ENCODE data around the gene DAP3.
"Not testable (repeated sequence)": the region's sequence is repeated elsewhere in the genome, so short reads cannot be mapped to it uniquely, and the experiment has no call there.

The DAP3 gene

DNA sequence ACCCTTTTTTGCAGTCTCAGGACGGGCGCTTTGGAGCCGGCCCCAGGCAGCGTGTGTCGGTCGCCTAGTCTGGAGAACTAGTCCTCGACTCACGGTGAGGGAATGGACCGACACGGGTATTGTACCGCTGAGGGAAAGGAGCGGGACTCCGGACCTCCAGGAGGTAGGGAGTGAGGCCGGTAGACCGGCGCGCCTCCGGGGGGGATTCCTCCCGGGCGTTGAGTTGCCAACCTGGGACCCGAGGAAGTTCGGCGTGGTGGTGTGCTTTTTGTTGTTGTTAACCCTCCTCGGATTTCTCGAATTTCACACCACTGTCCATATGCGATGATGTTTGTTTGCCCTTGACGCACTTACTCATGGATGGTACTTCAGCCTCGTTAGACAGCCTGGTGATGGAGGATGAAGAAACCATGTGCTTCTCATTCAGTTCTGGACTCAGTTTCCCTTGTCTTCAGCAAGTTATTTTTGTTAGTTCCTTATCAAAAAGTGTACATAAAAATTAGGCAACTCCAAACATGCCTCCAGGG lies at the start of gene DAP3:
Gene DAP3, plus strand, starts transcription at position 11 of the 527 bp plus-strand sequence. CDS start 20,689 bp downstream, outside the sequence.
- DNase-seq = not testable (repeated sequence)

DNA sequence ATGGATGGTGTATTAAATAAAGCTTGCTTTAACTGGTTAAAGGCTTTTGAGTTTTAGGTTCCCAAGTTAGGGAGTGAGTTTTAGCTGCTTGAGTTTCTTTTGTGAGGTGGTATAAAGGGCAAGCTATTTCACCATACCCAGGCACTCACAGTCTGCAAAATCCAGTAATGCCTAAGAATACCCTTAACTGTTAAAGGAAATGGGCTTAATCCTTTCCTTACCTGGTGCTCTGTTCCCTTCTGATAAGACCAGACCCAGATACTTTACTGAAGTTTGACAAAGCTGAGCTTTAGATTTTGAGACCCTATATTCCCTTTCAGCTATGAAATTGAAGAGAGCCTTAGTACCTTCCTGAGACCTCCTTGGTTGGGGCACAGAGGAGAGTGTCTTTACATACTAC lies 48.5 kb upstream of the DAP3 start:
- no peak for DNase-seq

DNA sequence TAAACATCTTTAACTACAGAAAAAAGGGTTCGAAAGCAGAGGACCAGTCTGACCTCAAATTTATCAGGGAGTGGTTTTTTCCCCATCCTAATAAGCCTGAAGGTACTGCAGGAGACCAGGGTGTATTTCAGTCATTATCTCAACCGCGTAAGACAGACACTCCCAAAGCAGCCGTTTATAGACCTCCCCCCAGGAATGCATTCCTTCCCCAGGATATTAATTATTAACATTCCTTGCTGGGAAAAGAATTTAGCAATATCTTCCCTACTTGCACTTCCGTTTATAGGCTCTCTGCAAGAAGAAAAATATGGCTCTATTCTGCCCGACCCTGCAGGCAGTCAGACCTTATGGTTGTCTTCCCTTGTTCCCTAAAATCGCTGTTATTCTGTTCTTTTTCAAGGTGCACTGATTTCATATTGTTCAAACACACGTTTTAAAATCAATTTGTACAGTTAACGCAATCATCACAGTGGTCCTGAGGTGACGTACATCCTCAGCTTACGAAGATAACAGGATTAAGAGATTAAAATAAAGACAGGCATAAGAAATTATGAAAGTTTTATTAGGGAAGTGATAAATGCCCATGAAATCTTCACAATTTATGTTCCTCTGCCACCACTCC lies 46.2 kb upstream of the DAP3 start:
- DNase-seq = not testable (repeated sequence)

DNA sequence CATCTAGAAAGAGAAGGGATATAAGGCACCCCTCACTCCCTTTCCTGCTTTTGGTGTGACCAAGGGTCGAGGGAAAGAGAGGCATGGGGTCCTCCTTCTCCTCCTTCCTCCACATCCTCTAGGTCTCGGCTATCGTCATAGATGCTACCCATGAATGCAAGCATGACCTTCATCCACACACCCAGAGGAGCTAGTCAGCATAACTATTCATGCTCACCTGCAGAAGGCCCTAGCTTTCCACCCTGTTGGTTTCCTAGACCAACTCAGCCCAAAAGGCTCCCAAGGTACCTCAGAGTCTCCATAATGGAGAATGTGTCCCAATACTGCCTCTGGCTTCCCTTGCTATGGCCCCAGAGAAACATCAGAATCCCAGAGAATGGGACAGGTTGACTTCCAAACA lies 45.7 kb upstream of the DAP3 start:
- no peak for DNase-seq

DNA sequence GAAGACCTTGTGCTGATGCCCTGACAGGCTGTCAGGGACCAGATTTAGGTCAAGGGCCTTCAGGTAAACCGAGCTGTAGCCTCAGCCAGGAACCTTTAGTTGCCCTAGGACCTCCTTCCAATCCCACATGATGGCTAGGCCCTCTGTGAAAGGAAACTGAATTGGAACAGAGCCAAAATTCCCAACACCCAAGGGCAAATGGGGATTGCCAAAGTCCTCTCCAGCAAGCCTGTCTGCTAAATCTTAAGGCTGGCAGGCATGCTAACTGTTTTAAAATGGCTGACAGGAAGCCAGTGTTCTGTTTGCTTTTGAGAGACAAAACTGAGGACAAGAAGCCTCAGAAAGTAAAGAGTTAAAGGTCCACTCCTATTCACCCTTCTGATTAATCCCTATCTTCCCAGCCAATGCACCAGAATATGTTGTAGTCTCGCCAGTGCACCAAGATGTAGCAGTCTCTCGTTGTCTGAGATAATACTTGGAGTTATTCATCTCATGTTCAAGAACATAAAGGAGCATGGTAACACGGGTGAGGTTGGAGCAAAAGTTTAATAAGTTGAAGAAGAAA lies 43.8 kb upstream of the DAP3 start:
- no peak for DNase-seq

DNA sequence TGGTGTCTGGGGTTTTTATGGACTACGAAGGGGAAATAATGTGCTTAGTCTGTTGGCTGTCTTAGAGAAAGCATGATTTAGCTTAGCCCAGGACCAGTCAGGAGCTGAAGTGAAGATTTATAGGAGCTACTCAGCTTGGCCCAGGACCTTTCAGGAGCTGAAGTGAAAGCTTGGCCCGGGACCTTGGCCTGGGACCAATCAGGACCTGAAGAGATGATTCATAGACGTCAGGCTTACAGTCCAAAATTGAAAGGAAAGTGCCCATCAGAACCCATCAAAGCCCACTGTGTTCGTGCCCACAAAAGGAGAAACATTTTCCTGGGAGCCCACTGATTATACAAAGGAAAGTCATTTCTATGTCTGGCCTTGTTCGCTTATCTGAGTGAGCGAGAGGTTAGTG lies 43.2 kb upstream of the DAP3 start:
- no peak for DNase-seq

DNA sequence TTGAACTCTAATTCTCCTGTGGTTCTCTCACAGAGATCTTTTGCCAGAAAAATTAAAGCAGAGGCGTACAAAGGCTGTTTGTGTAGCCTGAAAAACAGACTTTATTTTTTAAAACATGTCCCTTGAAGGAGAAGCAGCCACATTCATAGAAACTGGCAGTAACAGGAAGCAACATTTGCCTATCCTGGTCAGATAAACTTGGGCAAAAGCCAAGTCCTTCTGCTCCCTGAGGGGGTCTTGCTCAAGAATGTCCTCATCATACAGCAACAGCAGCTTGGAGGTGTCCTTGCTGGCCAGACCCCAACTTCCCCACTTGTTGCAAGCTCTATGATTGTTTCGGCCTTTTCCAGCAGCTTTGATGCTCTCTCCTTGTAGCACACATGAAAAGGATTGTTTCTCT lies 42.6 kb upstream of the DAP3 start:
- DNase-seq = no peak

DNA sequence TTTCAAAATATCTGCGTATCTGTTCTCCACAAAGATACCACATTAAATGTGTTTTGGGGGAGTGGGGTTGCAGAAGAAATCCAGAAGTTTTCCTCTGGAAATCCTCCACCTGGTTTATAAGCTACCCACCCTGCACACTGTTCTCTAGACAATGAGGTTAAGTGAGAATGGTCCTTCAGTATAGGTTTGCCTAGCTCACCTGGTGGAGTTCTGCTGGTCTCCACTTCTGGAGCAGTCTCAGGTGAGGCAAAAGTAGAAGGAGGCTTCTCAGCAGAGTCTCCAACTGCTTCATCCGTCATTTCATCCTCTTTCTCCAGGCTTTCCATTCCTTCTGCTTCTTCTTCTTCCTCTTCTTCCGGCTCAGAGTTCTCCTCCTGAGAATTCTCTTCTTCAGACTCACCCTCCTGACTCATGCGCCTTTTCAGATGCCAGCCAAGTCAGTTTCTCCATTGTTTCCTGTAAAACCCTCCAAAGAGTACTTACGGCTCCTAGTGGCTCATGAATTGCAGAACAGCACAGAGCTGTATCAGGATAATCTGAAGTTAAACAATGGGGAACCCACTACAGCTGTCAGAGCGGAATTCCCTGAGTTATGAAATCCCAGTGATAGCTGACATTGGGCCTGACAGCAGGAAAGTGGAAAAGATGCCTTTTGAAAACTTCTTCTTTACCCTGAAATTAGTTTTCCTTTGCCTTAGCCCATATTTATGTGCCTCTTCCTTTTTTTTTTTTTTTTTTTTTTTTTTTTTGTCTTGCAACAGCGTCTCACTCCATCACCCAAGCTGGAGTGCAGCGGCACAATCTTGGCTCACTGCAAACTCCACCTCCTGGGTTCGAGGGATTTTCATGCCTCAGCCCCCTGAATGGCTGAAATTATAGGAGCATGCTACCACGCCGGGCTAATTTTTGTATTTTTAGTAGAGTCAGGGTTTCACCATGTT lies 40.4 kb upstream of the DAP3 start:
- DNase-seq = peak in 1 of 2 donors; percentile 33

DNA sequence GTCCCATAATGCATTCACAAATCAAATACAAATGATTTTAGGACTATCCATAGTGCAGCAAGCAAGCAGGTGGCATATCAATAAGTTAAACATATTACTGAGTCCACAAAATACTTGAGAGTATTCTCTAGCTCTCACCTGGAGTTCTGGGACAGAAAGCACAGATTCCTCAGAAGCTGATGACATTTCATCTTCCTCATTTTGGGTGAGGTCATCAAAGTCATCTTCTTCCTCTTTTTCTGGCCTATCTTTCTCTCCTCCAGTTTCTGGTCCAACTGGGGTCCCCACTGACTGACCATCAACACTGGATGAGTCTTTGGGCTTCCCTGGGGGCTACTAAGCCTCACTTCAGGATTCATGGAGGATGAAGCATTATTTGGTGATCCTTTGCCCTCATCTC lies 39.2 kb upstream of the DAP3 start:
- no peak for DNase-seq

DNA sequence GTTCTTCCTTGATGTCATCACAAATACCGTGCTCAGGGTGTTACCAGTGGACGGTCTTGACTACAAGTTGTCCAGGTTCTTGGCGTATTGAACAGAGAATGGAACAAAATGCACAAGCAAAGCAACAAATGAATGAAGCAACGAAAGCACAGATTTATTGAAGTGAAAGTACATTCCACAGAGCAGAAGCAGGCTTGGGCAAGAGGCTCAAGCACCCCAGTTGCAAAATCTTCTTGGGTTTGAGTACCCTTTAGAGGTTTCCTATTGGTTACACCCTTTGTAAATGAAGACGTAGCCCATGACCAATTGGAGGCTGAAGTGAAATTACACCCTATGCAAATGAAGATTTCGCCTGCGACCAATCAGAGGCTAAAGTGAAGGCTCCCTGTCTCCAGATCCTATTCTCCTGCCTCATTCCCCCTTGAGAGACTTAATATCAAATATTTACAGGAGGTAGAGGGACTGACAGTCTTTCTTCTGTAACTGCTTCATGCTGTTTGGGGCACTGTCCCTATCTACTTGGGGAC lies 38.6 kb upstream of the DAP3 start:
- DNase-seq = no peak

DNA sequence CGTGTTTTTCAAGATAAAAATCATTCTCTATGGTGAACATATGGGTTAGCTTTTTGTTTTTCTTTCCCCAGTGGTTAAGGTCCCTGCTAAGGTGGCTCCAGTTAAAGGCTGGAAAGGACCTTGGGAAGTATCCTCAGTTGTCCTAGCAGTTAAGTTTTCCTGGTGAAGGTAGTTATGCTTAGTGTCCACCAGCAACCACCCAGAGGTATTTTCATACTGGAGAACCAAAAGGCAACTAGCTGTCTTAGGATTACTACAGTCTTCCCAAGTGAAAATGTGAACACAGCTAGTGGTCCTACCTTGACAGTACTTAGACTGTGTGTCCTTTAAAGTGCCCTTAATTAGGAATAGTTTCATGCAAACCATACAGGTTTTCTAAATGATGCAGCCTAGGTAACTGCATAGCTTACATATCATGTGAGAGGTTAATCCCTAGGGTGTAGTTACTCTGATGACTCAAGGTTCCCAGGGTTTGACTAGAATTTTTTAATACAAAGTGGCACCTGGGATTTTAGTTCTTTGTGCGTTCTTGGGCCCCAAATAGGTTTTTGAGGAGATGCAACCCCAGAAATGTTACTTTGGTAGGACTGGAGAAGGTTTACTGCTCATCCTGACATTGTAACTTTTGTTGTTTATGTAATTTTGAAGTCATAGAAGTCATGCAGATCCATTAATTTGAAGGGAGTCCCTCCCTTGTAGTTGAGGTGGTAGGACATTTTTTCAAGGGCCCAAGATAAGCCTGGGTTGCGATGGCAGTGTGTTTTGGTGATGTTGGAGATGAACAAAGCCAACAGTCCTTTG lies 36.8 kb upstream of the DAP3 start:
- DNase-seq = no peak

DNA sequence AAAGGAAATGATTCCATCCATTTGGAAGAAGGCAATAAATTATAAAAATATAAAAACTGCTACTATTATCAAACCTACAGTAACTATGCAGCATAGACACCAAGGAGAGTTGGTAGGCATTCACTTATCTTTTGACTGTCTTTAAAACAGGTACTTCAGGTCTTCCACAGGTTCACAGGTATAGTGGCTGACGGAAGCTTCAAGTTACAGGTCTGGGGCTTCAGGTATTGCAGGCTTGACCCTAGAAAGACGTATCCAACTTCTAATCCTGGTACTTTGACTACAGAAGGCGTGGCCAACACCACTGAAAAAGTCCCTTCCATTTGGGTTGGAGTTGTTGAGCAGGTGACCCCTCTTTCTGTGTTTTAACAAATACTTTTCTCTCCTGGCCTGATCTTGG lies 35.9 kb upstream of the DAP3 start:
- no peak for DNase-seq

DNA sequence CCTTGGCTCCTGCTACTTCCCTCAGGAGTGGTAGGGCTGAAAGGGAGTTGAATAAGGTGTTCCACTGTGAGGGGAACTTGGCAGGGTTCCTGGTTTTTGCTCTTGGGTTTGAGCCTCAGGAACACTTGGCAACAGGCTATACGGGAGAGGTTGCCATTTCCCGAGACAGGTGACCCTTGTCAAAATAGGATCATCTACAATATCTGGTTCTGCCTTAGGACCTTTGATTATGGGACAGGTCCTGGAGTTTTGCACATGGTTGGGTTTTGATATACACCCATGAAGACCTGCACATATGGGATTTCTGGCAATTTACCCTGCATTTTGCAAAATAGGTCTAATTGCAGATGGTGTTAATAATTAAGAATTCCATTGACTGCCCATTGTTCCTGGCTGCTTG lies 31.4 kb upstream of the DAP3 start:
- no peak for DNase-seq

DNA sequence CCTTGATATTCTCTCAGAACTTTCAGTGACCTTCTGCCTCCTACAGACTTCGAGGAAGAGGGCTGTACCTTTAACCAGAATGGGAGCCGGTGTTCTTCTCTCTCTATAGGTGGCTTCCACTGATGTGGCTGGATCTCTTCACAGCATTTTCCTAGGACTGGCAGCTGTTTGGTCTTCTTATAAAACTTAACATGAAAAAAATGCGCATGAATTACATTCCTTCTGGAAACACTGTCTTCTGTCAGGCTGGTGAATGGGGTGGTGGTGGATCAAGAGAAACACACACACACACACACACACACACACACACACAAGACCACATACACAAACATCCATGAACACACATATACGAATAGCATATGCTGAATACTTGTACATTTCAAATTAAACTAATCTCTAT lies 27.7 kb upstream of the DAP3 start:
- not testable (repeated sequence) for DNase-seq

DNA sequence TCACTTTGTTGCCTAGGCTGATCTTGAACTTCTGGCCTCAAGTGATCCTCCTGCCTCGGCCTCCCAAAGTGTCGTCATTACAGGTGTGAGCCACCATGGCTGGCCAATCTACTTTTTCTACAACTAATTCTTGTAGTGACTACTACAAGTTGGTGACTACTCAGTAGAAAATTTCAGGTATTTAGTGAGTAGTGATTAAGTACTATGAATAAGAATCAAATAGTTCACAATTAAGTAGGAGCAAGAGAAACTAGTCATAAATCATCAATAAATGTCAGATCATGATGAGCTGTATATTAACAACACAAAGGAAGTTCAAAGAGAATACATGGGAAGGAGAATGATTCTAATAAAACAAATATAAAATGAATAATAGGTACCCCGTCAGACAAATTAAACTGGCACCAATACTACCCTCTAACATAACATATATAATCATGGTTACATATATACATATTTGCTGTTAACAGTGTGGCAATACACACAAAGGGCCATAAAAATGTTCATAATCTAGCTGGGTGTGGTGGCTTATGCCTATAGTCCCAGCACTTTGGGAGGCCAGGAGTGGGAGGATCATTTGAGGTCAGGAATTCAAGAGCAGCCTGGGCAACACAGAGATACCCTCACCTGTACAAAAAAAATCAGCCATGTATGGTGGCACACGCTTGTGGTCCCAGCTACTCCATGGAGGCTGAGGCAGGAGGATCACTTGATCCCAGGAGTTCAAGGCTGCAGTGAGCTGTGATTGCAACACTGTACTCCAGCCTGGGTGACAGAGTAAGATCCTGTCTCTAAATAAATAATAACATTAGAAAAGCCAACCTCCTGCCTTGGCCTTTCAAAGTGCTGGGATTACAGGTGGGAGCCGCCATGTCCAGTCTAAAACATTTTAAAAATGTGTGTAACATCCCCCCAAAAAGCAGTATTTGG lies 19.4 kb upstream of the DAP3 start:
- no peak for DNase-seq

DNA sequence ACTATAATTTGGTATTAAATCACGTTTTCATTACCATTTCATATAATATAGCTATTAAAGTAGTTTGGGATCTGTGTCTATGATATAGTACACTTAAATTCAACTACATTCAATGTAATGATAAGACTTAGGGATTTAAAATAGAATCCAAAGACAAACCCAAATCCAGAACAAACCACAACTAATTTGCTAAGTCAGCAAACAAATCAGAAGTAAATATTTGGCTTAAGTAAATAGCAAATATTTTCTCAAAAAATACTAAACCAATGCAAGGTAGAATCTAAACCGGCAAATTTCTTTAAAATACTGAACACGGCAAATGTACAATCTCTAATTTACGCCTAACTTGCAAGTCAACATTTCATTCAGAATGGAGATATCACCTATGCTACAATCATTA lies 17.1 kb upstream of the DAP3 start:
- DNase-seq = no peak

DNA sequence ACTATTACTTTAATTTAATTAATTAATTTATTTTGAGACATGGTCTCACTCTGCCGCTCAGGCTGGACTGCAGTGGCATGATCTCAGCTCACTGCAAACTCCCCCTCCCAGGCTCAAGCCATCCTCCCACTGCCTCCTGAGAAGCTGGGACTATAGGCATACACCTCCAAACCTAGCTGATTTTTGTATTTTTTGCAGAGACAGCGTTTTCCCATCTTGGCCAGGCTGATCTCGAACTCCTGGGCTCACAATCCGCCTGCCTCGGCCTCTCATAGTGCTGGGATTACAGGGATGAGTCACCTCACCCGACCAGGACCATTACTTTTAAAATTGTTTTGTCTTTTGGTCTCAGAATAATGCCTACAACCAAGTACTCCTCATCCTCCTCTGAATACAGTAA lies 15.9 kb upstream of the DAP3 start:
- DNase-seq = no peak

DNA sequence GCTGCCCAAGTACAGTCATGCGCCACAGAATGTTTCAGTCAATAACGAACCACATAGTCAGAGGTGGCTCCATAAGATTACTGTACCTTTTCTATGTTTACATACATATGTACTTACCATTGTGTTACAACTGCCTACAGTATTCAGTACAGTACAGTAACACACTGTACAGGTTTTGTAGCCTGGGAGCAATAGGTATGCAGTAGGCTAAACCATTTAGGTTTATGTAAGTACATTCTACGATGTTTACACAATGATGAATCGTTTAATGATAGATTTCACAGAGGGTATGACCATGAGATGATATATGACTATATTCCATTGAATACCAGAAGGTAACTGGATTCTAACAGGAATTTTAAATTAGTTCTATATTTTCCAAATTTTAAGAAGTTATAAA lies 10.9 kb upstream of the DAP3 start:
- DNase-seq = no peak

DNA sequence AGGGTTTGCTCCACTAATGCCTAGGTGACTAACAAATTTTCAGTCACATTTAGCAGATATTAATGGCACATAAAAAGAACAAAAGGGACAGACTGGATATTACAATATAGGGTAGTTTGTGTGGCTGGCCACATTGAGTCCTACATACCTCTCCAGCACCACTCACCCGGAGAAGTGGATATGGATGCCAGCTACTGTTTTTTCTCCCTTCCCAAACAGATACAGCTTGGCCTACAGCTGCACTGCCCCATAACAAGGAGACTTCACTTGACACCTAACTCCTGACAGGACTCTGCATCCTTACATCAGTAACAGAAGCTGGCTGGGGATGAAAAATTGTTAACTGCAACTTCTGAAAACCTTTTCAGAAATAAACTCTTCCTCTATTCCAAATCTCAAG lies 9.9 kb upstream of the DAP3 start:
- DNase-seq = not testable (repeated sequence)

DNA sequence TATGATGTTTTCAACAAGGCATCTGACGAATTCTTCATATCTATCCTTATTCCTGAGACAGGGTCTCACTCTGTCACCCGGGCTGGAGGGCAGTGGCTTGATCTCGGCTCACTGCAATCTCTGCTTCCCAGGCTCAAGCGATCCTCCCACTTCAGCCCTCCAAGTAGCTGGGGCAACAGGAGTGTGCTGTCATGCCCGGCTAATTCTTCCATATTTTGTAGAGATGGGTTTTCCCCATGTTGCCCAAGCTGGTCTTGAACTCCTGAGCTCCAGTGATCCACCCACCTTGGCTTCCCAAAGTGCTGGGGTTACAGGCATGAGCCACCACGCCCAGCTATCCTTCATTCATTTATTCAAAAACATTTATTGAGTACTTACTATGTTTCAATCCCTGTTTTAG lies 8.4 kb upstream of the DAP3 start:
- no peak for DNase-seq

DNA sequence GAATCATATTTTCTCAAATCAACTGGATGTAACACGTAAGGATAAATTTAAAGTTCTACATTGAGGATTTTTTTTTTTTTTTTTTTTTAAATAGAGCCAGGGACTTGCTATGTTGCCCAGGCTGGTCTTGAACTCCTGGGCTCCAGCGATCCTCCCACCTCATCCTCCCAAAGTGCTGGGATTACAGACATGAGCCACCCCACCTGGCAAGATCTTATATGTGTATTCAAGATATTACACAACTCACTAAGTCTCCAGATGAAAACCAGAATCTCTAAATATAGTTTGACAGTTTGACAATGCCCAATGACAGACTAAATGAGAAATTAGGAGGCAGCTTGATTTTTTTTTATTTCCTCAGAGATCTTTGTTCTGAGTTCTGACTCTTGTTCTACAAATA lies 7.1 kb upstream of the DAP3 start:
- no peak for DNase-seq
